Fibroblast of skin of scalp (primary cell): ENCODE measurements around the gene NANOG. TPM values are rescaled to one million over a fixed set of nuclear protein-coding genes. Genes with fewer than 3 reads are reported as not detected.
"Not testable (repeated sequence)": the region's sequence is repeated elsewhere in the genome, so short reads cannot be mapped to it uniquely, and the experiment has no call there.

Experiments
- DNase-seq: peaks from one replicate; pipeline ENCODE4 v3.0.0-alpha.2; 2013
- polyA plus RNA-seq, 2 experiments: library from polyadenylated mRNA; unstranded; fragments of 120-200 nt; gene quantifications; one replicate each; pipeline ENCODE4 v1.2.1, GENCODE V29; 2013; ENCODE audit not compliant: insufficient read length in 2 of 2

NANOG gene
- 0.08 TPM for polyA plus RNA-seq (2013, experiment 1 of 2; ENCODE audit: insufficient read length)
- 0.04 TPM for polyA plus RNA-seq (2013, experiment 2 of 2; ENCODE audit: insufficient read length)

DNA sequence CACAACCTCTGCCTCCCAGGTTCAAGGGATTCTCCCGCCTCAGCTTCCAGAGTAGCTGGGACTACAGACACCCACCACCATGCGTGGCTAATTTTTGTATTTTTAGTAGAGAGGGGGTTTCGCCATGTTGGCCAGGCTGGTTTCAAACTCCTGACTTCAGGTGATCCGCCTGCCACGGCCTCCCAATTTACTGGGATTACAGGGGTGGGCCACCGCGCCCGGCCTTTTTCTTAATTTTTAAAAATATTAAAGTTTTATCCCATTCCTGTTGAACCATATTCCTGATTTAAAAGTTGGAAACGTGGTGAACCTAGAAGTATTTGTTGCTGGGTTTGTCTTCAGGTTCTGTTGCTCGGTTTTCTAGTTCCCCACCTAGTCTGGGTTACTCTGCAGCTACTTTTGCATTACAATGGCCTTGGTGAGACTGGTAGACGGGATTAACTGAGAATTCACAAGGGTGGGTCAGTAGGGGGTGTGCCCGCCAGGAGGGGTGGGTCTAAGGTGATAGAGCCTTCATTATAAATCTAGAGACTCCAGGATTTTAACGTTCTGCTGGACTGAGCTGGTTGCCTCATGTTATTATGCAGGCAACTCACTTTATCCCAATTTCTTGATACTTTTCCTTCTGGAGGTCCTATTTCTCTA lies at the start of gene NANOG:
NANOG (plus strand) TSS at position 519 of the 645 bp plus-strand sequence. CDS start 213 bp downstream, outside the sequence.
- not testable (repeated sequence) for DNase-seq

DNA sequence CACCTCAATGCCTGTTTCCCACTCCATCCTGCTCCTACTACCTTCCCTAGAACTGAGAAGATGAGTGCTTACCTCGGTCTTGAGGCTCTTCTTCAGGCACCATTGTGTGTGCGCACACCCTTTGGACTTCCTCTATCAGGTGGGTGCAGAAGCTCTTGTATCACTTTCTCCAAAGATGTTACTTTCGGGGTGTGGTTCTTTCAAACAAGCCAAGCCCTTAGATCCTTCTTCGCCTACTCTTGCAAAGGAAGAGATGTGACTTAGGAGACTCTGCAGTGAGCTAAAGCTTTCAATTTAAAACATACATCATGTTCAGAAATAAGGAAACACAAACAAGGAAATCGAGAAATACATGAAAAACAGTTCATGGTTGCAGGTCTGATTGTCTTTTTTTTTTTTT lies 42.0 kb upstream of the NANOG start, which contains the start of gene CLEC4C:
CLEC4C (minus strand) TSS at position 130 of the 400 bp plus-strand sequence; CDS start at position 103, 27 bp downstream.
- DNase-seq: no peak

DNA sequence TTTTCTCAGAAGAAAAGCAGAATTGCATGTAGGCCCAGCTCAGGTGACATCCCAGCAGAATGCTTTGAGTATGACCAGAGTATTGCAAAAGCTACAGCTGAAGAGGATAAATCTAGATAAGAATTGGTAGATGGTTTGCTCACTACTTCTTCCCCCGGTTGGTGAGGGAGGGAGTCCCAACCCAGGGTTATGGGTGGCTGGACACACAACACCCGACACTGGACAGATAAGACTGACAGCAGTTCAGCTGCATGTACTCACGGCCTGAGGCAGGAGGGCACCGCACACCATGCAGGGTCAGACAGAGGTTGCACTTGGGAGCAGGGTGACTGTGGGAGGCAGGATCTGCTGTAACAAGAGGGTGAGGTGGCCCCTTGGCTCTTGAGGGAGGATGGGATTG lies 40.4 kb upstream of the NANOG start:
- DNase-seq: no peak

- no peak for DNase-seq
Observed at GRCh38 chr12:7749442-7749841, 39.8 kb upstream of the NANOG start.

DNA sequence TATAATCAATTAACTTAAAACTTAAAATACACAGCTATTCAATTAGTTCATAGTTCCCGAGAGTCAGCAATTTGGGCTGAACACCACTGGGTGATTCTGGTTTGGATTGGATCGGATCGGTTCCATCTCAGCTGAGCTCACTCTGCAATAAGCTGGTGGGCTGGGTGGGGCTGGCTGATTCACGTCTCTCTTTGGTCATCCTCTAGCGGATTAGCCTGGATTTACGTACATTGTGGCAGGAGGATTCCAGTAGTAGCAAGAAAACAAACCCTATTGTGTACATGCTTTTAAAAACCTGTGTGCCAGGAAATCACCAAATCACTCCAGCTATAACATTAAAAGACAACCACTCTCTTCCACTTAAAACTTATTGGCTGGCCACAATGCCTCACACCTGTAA lies 38.9 kb upstream of the NANOG start:
- DNase-seq: no peak

GRCh38 chr12:7751394-7751793 lies 37.8 kb upstream of the NANOG start:
- no peak for DNase-seq

- not testable (repeated sequence) for DNase-seq
Observed at GRCh38 chr12:7751941-7752922, 37.0 kb upstream of the NANOG start.

GRCh38 chr12:7755668-7756067 lies 33.5 kb upstream of the NANOG start:
- DNase-seq: not testable (repeated sequence)

DNA sequence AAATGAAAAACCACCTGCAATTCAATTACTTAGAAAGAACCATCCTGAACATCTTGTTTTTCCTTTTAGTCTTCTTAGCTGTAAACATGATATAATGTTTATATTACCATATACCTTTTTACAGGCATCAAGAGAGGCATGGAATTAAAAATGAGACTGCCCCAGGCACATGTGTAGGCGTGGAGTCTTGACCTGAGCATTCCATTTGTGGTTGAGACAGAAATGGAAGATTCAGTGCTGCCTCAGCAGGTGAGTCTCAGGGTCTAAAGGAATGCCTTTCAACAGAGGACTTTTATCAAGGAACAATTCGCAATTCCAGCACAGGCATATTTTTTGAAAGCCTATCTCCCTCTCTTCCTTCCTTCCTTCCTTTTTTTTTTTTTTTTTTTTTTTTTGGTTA lies 32.2 kb upstream of the NANOG start:
- DNase-seq: no peak

DNA sequence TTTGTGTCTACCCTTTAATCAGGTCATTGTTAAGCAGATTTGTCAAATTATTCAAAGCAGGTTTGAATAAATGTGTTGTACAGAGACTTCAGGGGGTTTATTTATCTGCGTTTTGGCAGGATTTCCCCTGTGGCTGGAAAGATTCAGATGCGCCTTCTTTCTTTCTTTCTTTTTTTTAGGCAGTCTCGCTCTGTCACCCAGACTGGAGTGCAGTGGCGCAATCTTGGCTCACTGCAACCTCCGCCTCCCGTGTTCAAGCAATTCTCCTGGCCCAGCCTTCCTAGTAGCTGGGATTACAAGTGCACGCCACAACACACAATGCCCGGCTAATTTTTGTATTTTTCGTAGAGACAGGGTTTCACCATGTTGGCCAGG lies 30.4 kb upstream of the NANOG start:
- DNase-seq: no peak

GRCh38 chr12:7769999-7770398 lies 19.2 kb upstream of the NANOG start:
- no peak for DNase-seq

GRCh38 chr12:7781274-7781673 lies 7.9 kb upstream of the NANOG start:
- no peak for DNase-seq

DNA sequence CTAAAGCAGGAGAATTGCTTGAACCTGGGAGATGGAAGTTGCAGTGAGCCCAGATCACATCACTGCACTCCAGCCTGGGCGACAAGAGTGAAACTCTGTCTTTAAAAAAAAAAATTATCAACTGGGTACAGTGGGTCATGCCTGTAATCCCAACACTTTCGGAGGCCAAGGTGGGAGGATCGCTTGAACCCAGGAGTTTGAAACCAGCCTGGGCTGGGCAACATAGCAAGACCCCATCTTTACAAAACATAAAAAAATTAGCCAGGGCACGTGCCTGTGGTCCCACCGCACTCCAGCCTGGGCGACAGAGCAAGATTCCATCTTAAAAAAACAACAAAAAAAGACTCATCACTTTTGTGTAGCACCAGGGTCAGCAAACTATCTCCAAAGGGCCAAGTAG lies 7.1 kb upstream of the NANOG start:
- no peak for DNase-seq

DNA sequence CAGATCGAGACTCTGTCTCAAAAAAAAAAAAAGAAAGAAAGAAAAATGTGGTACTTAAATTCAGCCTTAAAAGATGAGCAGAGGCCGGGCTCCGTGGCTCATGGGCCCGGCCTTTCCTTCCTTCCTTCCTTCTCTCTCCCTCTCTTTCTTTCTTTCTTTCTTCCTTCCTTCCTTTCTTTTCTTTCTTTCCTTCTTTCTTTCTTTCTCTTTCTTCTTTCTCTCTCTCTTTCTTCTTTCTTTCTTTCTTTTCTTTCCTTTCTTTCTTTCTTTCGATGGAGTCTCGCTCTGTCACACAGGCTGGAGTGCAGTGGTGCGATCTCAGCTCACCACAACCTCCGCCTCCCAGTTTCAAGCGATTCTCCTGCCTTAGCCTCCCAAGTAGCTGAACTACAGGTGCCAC lies 5.8 kb upstream of the NANOG start:
- not testable (repeated sequence) for DNase-seq

GRCh38 chr12:7784701-7785100 lies 4.5 kb upstream of the NANOG start:
- no peak for DNase-seq

- no peak for DNase-seq
Observed at GRCh38 chr12:7787574-7788293, 1.5 kb upstream of the NANOG start.

GRCh38 chr12:7788294-7788660 lies 925 bp upstream of the NANOG start:
- no peak for DNase-seq

DNA sequence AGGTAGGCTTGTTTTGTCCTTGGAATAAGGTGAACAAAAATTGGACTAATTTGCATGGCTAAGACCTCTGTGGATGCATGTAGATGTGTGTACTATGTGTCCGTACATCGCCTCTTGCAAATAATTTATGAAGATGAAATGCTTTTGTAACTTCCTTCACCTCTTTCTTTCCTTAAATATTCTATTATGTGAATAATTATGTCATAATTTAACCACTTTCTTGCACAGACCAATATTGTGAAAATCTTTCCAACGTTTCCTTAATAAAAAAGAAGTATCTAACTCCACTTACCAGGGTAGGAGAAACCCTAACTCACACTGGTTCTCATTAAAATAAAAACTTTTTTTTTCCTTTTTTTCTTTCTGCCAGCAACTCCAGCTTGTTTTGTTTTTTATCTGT lies 4.0 kb downstream of the NANOG start:
- DNase-seq: no peak

DNA sequence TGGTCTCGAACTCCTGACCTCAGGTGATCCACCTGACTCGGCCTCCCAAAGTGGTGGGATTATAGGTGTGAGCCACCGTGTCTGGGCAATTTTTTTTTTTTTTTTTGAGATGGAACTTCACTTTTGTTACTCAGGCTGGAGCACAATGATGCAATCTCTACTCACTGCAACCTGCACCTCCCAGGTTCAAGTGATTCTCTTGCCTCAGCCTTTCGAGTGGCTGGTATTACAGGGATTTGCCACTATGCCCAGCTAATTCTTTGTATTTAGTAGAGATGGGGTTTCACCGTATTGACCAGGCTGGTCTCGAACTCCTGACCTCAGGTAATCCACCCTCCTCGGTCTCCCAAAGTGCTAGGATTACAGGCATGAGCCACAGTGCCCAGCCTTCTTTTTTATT lies 8.1 kb downstream of the NANOG start:
- not testable (repeated sequence) for DNase-seq

GRCh38 chr12:7797698-7798398 lies 8.6 kb downstream of the NANOG start:
- DNase-seq: no peak

DNA sequence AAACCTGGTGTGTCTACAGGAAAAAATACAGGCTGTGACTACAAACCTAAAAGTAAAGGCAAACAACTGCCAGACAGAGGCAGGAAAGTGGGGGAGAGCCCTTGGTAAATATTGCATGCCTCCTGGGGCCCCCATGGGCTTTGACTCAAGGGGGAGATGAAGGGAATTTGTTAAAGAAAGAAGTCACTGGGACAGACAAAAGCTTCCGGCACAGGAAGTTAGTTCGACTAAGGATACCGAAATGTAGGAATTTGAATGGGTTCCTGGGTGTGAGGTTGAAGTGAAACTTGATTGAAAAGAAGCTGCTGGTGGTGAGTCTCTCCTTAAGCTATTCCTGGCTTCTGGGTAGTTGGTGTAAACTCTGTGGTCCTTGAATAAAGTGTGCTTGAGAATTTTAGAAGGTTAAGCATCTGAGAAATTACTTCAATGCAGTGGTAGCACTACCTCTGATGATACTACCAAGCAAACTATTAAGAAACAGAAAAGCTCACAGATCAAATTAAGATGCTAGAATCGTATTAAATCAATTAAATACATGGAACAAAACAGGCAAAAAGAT lies 9.6 kb downstream of the NANOG start:
- not testable (repeated sequence) for DNase-seq

DNA sequence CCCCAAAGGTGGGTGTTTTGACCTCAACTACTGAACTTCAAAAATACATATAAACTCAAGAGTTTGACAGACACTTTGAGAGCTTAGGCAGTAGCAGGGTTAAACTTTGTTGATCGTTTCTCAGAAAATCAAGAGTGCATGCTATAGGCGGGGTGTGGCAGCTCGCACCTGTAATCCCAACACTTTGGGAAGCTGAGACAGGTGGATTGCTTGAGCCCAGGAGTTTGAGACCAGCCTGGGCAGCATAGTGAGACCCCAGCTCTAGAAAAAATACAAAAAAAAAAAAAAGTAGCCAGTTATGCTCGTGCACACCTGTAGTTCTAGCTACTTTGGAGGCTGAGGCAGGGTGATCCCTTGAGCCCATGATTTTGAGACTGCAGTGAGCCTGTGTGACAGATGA lies 12.3 kb downstream of the NANOG start:
- DNase-seq: no peak
